Measurements from ENCODE around the gene S100A12. TPM values are rescaled to one million over a fixed set of nuclear protein-coding genes. Genes with fewer than 3 reads are reported as not detected.

Gene S100A12
- total RNA-seq, 1 donor from 2014 or later, result not detected

Other genes starting within 250 kb of the S100A12 start
- gene SPRR2G, start 224.7 kb downstream of the S100A12 start, total RNA-seq, result not detected in 2 replicates
- not detected in 2 replicates for gene LELP1, start 172.2 kb downstream of the S100A12 start, total RNA-seq
- gene PRR9, start 158.0 kb downstream of the S100A12 start, total RNA-seq, result not detected in 2 replicates
- gene LORICRIN, start 115.9 kb downstream of the S100A12 start, total RNA-seq, result not detected in 2 replicates
- gene PGLYRP3, start 62.7 kb downstream of the S100A12 start, total RNA-seq, result not detected in 2 replicates
- not detected in 2 replicates for gene PGLYRP4, start 26.8 kb downstream of the S100A12 start, total RNA-seq
- gene S100A9, start 17.8 kb downstream of the S100A12 start, total RNA-seq, result 0.19 and 0.51 TPM in 2 replicates
- gene S100A8, start 15.5 kb upstream of the S100A12 start, total RNA-seq, result not detected in 2 replicates
- not detected in 2 replicates for gene S100A7A, start 40.9 kb upstream of the S100A12 start, total RNA-seq
- gene S100A7, start 85.0 kb upstream of the S100A12 start, total RNA-seq, result not detected in 2 replicates
- gene S100A6, start 160.4 kb upstream of the S100A12 start, total RNA-seq, result 239 and 342 TPM in 2 replicates
- gene S100A5, start 165.3 kb upstream of the S100A12 start, total RNA-seq, result not detected in 2 replicates
- gene S100A4, start 170.2 kb upstream of the S100A12 start, total RNA-seq, result 7.1 and 22.6 TPM in 2 replicates
- 1.3 and 1.4 TPM in 2 replicates for gene S100A3, start 173.6 kb upstream of the S100A12 start, total RNA-seq
- 0.51 and 0.98 TPM in 2 replicates for gene S100A2, start 190.2 kb upstream of the S100A12 start, total RNA-seq
- gene S100A16, start 237.5 kb upstream of the S100A12 start, total RNA-seq, result 581 and 601 TPM in 2 replicates
- gene S100A14, start 240.7 kb upstream of the S100A12 start, total RNA-seq, result 0.42 and 0.68 TPM in 2 replicates

Measured in dermis blood vessel endothelial cell (primary cell).